Right lobe of liver (tissue), 4 donors: ENCODE measurements around the gene CHMP1B.

Experiments
- POLR2A ChIP-seq: fragments of 450-650 bp; IDR thresholded peaks from one replicate; pipeline ENCODE4 v1.6.1; 2017; ENCODE audit warnings: antibody characterized with exemption, mild to moderate bottlenecking
- TF ChIP-seq, protein P1 (sequence below), 4 donors: fragments of 200-600 bp in 3 of 4; fragments of 450-650 bp in 1 of 4; IDR thresholded peaks; one replicate each; pipeline versions ENCODE4 v1.5.1 to v1.8.0; 2016 to 2022; ENCODE audit warnings: antibody characterized with exemption in 4 of 4, mild to moderate bottlenecking in 2 of 4
- donor health status: DM: no; HTN: no; CAD: no.
- donor health status: DM: no; HTN: no; CAD: no.
- donor health status: DM: no; HTN: yes; CAD: no.

GRCh38 chr18:11839556-11839955, 11.7 kb upstream of the CHMP1B start:
- TF ChIP-seq, protein P1, sequence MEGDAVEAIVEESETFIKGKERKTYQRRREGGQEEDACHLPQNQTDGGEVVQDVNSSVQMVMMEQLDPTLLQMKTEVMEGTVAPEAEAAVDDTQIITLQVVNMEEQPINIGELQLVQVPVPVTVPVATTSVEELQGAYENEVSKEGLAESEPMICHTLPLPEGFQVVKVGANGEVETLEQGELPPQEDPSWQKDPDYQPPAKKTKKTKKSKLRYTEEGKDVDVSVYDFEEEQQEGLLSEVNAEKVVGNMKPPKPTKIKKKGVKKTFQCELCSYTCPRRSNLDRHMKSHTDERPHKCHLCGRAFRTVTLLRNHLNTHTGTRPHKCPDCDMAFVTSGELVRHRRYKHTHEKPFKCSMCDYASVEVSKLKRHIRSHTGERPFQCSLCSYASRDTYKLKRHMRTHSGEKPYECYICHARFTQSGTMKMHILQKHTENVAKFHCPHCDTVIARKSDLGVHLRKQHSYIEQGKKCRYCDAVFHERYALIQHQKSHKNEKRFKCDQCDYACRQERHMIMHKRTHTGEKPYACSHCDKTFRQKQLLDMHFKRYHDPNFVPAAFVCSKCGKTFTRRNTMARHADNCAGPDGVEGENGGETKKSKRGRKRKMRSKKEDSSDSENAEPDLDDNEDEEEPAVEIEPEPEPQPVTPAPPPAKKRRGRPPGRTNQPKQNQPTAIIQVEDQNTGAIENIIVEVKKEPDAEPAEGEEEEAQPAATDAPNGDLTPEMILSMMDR (IDR thresholded peaks at IDR 0.05), result no peak
- TF ChIP-seq POLR2A, result no peak
